PFSK-1 (cell line): Measurements from ENCODE around the gene MYH3.

Experiments
- FOXP2 ChIP-seq: optimal IDR thresholded peaks from 2 replicates; pipeline ENCODE3; 2011; ENCODE audit warnings: borderline replicate concordance, control low read depth, inconsistent platforms; ENCODE audit not compliant: insufficient read depth; ENCODE audit errors: extremely low read length, extremely low read depth
- POLR2AphosphoS5 ChIP-seq: IDR thresholded peaks from 2 replicates; pipeline ENCODE4 v1.6.1; 2012; ENCODE audit warnings: low read depth, mild to moderate bottlenecking, control low read depth, low read length, moderate library complexity
- SIN3A ChIP-seq: IDR thresholded peaks from 2 replicates; pipeline ENCODE4 v1.6.1; 2012; ENCODE audit warnings: mild to moderate bottlenecking, low read length, moderate library complexity, borderline replicate concordance; ENCODE audit not compliant: insufficient read depth
- TAF1 ChIP-seq: IDR thresholded peaks from 2 replicates; pipeline ENCODE4 v1.6.1; 2012; ENCODE audit warnings: low read length, control low read depth, borderline replicate concordance; ENCODE audit not compliant: insufficient read depth
- TF ChIP-seq, protein P1 (sequence below), 2 experiments: IDR thresholded peaks; 2 replicates each; pipeline versions ENCODE4 v1.6.1 to v1.8.0; 2011 to 2012; ENCODE audit warnings: low read depth in 2 of 2, low read length in 2 of 2, control low read depth in 1 of 2, inconsistent platforms in 1 of 2, mild to moderate bottlenecking in 1 of 2, moderate library complexity in 1 of 2; ENCODE audit not compliant: insufficient read depth in 1 of 2

MYH3 gene

DNA sequence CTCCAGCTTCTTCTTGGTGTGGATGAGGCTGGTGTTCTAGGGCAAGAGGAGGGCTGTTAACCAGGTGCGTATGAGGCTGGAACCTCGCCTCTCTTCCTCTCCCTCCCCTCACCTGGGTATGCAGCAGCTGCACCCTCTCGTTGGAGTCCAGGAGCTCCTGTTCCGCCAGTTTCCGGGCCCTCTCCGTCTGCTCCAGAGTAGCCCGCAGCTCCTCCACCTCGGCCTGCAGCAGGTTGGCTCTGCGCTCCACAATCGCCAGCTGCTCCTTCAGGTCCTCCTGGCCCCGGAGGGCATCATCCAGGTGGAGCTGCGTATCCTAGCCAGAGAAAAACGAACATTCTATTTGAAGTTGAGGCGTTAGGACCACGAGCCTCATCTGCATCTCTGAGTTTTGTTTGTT, 25.4 kb downstream of the MYH3 start:
- TF ChIP-seq, protein P1, sequence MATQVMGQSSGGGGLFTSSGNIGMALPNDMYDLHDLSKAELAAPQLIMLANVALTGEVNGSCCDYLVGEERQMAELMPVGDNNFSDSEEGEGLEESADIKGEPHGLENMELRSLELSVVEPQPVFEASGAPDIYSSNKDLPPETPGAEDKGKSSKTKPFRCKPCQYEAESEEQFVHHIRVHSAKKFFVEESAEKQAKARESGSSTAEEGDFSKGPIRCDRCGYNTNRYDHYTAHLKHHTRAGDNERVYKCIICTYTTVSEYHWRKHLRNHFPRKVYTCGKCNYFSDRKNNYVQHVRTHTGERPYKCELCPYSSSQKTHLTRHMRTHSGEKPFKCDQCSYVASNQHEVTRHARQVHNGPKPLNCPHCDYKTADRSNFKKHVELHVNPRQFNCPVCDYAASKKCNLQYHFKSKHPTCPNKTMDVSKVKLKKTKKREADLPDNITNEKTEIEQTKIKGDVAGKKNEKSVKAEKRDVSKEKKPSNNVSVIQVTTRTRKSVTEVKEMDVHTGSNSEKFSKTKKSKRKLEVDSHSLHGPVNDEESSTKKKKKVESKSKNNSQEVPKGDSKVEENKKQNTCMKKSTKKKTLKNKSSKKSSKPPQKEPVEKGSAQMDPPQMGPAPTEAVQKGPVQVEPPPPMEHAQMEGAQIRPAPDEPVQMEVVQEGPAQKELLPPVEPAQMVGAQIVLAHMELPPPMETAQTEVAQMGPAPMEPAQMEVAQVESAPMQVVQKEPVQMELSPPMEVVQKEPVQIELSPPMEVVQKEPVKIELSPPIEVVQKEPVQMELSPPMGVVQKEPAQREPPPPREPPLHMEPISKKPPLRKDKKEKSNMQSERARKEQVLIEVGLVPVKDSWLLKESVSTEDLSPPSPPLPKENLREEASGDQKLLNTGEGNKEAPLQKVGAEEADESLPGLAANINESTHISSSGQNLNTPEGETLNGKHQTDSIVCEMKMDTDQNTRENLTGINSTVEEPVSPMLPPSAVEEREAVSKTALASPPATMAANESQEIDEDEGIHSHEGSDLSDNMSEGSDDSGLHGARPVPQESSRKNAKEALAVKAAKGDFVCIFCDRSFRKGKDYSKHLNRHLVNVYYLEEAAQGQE (IDR thresholded peaks at IDR 0.05; ENCODE audit: insufficient read depth in 1 of 2, low read depth in 2 of 2, low read length in 2 of 2) = no peak
- TF ChIP-seq POLR2AphosphoS5 (no peak), FOXP2 (no peak), SIN3A (no peak), TAF1 (no peak)

DNA sequence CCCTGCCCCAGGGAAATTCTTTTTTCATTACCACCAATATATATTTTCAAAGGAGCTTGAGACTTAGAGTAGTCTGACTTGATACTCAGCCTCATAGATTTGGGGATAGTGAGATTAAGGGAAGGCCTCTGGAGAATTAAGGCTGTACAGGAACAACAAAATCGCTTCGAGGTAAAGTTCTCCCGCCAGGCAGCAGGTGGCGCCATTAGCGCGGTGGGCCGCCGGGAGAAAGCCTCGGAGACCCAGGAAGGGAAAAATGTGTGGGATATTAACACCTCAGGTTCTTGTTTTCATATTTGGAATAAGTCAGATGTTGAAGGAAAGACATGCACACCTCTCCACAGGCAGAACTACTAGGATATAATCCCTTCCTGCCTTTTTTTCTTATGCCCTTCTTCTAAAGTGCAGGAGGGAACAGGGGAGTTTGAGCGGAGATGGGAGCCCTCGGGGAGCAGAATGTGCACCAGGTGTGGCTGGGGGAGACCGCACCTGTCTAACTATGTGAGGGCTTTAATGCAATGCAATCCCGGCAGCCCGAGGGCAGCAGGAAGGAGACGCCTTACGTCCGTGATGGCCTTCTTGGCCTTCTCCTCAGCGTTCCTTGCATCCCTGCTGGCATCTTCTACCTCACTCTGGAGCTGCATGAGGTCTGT, 25.9 kb downstream of the MYH3 start:
- no peak for TF ChIP-seq FOXP2
- TF ChIP-seq POLR2AphosphoS5 = no peak
- no peak for TF ChIP-seq SIN3A
- TF ChIP-seq, protein P1 (IDR thresholded peaks at IDR 0.05; ENCODE audit: insufficient read depth in 1 of 2, low read depth in 2 of 2, low read length in 2 of 2) = no peak
- TF ChIP-seq TAF1 = no peak

DNA sequence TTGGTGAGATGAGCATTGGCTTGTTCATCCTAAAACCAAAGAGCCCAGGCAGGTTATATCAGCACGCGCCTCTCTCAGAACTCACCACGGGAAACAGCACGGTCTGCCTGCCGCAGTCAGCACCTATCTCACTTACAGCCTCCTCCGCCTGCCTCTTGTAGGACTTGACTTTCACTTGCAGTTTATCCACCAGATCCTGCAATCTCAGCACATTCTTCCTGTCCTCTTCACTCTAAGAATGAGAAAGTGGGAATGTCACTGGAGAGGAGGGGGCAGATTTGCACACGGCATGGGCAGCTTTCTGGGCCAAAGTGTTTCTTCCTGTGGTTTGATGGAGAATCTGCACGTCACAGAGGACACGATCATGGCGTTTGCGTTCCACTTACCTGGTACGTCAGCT, 27.4 kb downstream of the MYH3 start:
- TF ChIP-seq, protein P1 (IDR thresholded peaks at IDR 0.05; ENCODE audit: insufficient read depth in 1 of 2, low read depth in 2 of 2, low read length in 2 of 2) = no peak
- TF ChIP-seq POLR2AphosphoS5 = no peak
- no peak for TF ChIP-seq FOXP2
- no peak for TF ChIP-seq TAF1
- no peak for TF ChIP-seq SIN3A

DNA sequence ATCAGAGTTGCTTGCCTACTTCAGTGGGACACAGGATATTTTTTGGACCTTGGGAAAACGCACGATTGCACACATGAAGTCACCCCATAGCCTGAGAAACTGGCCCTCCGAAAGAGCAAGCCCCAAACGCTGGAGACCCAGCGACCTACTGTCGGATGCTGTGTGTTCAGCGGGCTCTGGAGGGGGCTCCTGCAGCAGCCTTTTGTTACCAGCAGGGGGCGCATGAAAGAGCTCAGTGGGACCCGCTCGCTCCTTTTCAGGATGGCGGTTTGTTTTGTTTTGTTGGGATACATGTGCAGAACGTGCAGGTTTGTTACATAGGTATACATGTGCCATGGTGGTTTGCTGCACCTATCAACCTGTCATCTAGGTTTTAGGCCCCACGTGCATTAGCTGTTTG, 28.4 kb downstream of the MYH3 start:
- TF ChIP-seq, protein P1 (IDR thresholded peaks at IDR 0.05; ENCODE audit: insufficient read depth in 1 of 2, low read depth in 2 of 2, low read length in 2 of 2) = no peak
- no peak for TF ChIP-seq SIN3A
- TF ChIP-seq POLR2AphosphoS5 = no peak
- no peak for TF ChIP-seq FOXP2
- no peak for TF ChIP-seq TAF1

GRCh38 chr17:10626390-10626789, 30.7 kb downstream of the MYH3 start:
- TF ChIP-seq FOXP2 = no peak
- TF ChIP-seq, protein P1 (IDR thresholded peaks at IDR 0.05; ENCODE audit: insufficient read depth in 1 of 2, low read depth in 2 of 2, low read length in 2 of 2) = no peak
- no peak for TF ChIP-seq SIN3A
- TF ChIP-seq POLR2AphosphoS5 = no peak
- TF ChIP-seq TAF1 = no peak
